ENCODE data around the gene NDE1.

GRCh38 chr16:15766918-15767317 lies 116.9 kb downstream of the NDE1 start:
- TF ChIP-seq TAF1 (IDR thresholded peaks at IDR 0.05; ENCODE audit: borderline replicate concordance, low read depth, low read length), result no peak
- no peak for TF ChIP-seq CTCF (IDR thresholded peaks at IDR 0.05)
- TF ChIP-seq SIN3A (IDR thresholded peaks at IDR 0.05; ENCODE audit: borderline replicate concordance, low read depth, low read length), result no peak
- no peak for TF ChIP-seq RAD21 (IDR thresholded peaks at IDR 0.05; ENCODE audit: low read length)
- no peak for TF ChIP-seq FOXJ3 (CRISPR knock-in tag; IDR thresholded peaks at IDR 0.05)
- TF ChIP-seq MXI1 (IDR thresholded peaks at IDR 0.05; ENCODE audit: low read depth, low read length), result no peak
- no peak for TF ChIP-seq TCF12 (IDR thresholded peaks at IDR 0.05)
- TF ChIP-seq POLR2AphosphoS5 (IDR thresholded peaks at IDR 0.05; ENCODE audit: low read depth, low read length), result no peak
- TF ChIP-seq, protein P1, sequence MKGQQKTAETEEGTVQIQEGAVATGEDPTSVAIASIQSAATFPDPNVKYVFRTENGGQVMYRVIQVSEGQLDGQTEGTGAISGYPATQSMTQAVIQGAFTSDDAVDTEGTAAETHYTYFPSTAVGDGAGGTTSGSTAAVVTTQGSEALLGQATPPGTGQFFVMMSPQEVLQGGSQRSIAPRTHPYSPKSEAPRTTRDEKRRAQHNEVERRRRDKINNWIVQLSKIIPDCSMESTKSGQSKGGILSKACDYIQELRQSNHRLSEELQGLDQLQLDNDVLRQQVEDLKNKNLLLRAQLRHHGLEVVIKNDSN (IDR thresholded peaks at IDR 0.05; ENCODE audit: borderline replicate concordance, low read depth), result no peak

All from SK-N-SH (cell line).